HG02885 (cell line): Measurements from ENCODE around the gene ITFG1.
A peak's percentile ranks its signal among the peaks of the same experiment; 100 is the strongest.

Experiments used
- ATAC-seq: cut with Tn5 transposase; IDR thresholded peaks from one replicate; pipeline ENCODE4 v1.9.1; 2021; ENCODE audit warnings: mild to moderate bottlenecking; ENCODE audit not compliant: unreplicated experiment, poor library complexity

Gene ITFG1

GRCh38 chr16:47431960-47432359, 28.9 kb downstream of the ITFG1 start:
- no peak for ATAC-seq

GRCh38 chr16:47426806-47427205, 34.1 kb downstream of the ITFG1 start:
- ATAC-seq: no peak

- no peak for ATAC-seq
Measured at GRCh38 chr16:47424846-47425245, 36.0 kb downstream of the ITFG1 start.

GRCh38 chr16:47416869-47417268, 44.0 kb downstream of the ITFG1 start:
- no peak for ATAC-seq

- no peak for ATAC-seq
Measured at GRCh38 chr16:47413041-47413440, 47.8 kb downstream of the ITFG1 start.

DNA sequence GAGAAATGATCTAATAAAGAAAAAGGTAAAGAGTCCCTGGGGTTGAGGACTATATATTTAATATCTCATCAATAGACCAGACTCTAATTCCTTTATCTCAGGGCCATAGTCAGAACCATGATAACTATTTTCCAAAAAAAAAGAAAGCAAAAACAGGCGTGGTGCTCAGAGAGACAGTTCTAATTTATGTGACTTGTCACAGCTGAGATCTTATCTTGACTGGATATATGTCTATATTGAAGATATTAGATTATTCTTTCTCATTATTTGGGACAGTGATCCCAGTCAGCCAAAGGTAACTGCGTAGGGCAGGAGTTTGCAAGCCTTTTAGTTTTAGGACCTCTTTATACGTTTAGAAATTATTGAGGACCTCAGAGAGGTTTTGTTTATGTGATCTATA, 52.4 kb downstream of the ITFG1 start:
- ATAC-seq: no peak

GRCh38 chr16:47395733-47396498, 64.9 kb downstream of the ITFG1 start:
- no peak for ATAC-seq

- ATAC-seq: peak; percentile 97
Measured at GRCh38 chr16:47392081-47392480, 68.8 kb downstream of the ITFG1 start.

DNA sequence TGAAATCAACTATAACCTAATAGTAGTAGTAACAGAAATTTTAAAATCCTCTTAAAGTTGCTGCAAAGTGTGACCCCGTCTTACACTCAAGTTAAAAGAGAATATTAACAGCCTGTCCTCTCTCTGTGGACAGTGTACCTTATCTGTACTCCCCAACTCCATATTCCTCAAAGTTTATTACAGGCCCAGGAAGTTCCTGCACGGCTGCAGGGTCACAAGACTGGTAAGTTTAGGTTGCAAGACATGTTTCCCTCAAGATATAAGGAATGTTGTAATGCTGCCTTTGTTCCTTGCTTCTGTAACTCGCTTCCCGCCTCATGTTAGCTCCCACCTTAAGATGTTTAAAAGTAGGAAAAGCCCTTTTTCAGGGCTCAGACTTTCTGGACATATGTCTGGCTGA, 72.2 kb downstream of the ITFG1 start:
- ATAC-seq: no peak

DNA sequence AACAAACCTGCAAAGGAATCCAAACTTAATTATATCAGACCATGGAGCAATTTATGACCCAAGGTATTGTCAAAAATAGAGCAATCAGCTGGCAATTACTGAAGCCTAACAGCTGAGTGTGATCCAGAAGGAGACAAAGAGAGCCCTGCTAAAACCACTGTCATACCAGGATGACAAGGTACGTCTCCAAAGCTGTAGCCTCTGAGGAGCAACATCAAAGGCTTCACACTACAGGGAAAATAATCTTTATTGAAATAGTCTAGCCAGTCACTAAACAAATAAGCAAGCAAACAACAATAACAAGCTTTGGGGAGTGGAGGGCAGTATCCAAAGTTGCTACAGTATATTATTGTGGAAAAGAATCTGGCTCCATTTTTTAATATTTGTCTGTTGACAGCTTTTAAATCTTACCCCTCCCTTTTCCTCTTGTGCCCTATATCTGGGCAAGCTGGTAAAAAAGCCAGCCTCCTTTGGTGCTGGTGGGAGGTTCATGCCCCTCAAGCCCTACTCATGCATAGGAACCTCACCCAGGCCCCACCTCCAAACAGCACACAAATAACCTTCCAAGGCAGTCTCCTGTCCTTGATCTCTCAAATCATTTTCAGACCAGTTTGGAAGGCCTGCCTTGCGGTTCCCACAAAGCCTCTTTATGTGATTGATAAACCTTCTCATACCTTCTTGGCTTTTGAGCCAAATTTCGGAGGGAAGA, 73.7 kb downstream of the ITFG1 start:
- ATAC-seq: no peak

- no peak for ATAC-seq
Measured at GRCh38 chr16:47386201-47386718, 74.6 kb downstream of the ITFG1 start.

GRCh38 chr16:47382362-47382761, 78.5 kb downstream of the ITFG1 start:
- no peak for ATAC-seq

GRCh38 chr16:47377154-47377553, 83.7 kb downstream of the ITFG1 start:
- no peak for ATAC-seq

DNA sequence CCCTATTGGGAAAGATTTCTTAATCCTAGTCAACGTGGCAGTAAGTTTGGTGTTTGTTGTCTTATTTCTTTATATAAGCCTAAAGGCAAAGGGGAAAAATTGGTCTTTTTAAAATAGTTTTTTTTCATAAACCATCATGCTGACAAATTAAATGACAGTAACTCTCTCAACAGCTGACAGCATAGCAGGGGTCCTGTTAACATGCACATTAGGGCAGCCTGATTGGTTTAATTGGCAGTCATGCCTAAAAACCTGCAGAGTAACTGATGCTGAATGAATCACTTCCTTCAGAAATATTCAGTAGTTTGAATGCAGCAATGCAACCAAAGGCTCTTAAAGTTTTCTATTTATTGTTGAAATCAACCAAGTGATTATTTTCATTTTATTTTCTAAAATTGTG, 85.4 kb downstream of the ITFG1 start:
- ATAC-seq: no peak

DNA sequence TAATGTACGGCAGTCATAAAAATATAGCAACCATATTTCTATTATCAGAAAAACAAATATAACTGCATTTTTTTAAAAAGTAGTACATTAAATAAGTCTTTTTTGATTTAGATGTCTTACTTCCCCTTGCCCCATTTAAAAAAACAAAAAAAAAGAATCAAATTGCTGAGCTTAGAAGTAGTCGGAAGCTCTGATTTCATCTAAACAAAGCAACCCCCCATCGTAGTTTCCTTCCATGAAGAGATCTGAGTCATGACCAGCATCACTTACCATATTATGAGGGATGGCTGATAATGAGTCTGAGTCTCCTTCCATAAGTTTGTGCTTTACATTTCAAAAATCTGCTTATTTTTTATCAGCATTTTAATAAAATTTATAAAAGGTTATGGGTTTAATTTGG, 86.2 kb downstream of the ITFG1 start:
- no peak for ATAC-seq

- ATAC-seq: no peak
Measured at GRCh38 chr16:47371271-47372014, 89.4 kb downstream of the ITFG1 start.

DNA sequence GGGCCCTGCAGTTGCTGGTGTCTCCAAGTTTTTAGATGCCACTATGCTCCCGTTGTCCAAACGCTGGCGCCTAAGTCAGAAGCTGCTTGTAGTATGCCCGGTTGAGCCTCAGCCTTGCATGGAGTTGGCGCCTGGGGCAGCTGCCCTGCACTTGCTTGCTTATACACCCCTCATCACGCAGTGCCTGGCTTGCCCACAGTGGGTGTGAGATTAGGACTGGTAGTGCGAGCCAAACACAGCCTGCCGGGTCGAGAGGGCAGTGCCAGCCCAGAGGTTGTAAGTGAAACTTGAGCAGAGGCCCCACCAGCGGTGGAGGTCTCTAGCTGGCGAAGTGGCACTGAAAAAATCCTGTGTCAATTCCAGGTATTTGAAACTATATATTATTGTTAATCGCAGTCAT, 90.3 kb downstream of the ITFG1 start:
- ATAC-seq: no peak

GRCh38 chr16:47366228-47366627, 94.6 kb downstream of the ITFG1 start:
- no peak for ATAC-seq

GRCh38 chr16:47363761-47364160, 97.1 kb downstream of the ITFG1 start:
- no peak for ATAC-seq

DNA sequence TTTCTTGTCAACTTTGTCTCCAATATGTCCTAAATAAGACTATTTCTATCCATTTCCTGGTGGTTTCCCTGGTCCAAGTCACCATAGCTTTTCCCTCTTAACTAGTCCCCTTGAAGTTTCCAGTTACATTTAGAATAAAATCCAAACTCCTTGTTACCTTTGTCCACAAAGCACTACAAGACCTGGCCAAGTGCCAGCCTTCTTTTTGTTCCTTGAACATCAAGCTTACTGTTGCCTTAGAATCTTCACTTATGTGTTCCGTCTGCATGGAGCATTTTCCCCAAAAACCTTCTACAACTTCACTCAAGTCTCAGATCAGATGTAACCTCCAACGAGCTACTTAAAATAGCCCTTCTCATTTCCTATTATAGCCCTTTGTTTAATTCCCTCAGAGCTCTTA, 101.4 kb downstream of the ITFG1 start:
- ATAC-seq: no peak

DNA sequence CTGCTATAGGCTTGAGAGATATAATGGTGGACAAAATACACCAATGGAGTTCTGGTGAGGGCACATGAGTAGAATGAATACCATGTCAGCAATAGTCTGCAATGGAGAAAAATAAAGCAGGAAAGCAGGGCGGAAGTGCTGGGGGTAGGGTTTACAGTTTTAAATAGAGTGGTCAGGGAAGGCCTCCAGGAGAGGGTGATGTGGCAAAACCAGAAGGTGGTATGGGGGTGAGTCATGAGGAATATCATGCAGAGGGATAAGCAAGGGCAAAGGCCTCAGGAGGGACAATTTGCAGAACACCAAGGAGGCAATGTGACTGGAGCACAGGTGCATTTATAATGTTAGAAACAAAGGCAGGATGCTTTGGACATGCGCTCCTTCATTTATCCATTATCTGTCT, 102.0 kb downstream of the ITFG1 start:
- no peak for ATAC-seq
